GM21515 (cell line): Measurements from ENCODE around the gene ZP2.
"Not testable (repeated sequence)": the region's sequence is repeated elsewhere in the genome, so short reads cannot be mapped to it uniquely, and the experiment has no call there.

ENCODE experiments used
- ATAC-seq: cut with Tn5 transposase; IDR thresholded peaks from one replicate; pipeline ENCODE4 v1.9.1; 2021; ENCODE audit not compliant: unreplicated experiment

Gene ZP2

DNA sequence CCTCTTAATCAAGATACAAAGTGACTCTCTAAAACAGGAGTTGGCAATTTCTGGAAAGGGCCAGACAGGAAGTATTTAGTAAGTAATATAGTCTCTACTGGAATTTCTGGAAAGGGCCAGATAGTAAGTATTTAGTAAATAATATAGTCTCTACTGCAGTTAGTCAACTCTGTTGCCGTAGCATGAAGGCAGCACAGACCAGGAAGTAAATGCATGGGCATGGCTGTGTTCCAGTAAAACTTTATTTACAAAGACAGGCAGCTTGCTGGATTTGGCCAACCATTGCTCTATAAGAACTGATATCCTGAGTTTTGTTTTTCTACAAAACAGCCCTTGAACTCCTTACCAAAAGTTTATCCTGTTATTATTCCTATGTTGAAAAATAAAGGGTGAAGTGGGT, 36.0 kb downstream of the ZP2 start:
- ATAC-seq: no peak

DNA sequence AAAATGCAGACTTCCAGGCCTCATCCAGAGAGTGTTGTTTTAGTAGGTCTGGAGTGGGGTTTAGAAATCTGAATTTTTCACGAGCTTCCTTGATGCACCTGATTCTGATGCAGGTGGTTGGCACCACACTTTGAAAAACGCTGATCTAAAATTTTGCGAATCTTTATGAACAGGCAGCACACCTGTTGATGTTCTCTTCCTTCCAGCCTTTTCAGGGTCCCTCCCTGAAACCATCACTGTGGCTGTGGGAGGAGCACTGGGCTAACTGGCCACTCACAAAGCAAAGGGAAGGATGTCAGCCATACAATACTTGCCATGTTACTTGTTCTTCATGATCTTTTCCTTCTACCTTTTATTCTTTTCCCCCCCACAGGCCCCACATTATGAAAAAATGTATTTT, 38.7 kb downstream of the ZP2 start:
- no peak for ATAC-seq

DNA sequence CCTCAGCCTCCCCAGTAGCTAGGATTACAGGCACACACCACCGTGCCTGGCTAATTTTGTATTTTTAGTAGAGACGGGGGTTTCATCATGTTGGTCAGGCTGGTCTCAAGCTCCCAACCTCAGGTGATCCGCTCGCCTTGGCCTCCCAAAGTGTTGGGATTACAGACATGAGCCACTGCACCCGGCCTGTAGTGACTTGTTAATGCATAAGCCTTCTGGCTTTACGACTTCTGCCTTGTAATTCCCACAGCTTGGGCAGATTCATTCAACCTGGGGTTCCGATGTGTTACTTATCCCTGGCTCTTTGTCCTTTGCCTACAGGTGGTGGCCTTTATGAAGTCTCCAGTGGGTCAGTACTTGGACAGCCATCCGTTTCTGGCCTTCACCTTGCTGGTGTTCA, 41.3 kb downstream of the ZP2 start:
- not testable (repeated sequence) for ATAC-seq

DNA sequence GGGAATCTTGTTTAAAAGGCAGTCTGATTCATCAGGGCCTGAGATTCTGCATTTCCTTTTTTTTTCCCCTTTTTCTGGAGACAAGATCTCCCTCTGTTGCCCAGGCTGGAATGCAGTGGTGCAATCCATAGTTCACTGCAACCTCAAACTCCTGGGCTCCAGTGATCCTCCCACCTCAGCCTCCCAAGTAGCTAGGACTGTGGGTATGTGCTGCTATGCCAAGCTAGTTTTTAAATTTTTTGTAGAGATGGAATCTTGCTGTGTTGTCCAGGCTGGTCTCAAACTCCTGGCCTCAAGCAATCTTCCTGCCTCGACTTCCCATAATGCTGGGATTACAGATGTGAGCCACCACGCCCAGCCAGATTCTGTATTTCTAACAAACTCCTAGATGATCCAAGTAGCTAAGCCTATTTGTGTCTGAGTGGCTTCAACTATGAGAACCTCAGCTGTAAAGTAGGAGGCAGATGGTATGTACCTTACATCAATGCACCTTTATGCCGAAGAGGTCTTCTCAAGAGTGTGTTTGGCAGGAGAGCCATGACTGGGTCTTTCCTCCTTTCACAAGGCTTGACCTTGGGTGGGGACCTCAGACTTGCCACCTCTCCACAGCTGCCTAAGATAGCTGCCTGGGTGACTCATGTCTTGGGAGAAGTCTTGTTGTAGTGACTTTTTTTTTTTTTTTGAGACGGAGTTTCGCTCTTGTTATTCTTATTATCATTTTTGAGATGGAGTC, 42.0 kb downstream of the ZP2 start:
- no peak for ATAC-seq

DNA sequence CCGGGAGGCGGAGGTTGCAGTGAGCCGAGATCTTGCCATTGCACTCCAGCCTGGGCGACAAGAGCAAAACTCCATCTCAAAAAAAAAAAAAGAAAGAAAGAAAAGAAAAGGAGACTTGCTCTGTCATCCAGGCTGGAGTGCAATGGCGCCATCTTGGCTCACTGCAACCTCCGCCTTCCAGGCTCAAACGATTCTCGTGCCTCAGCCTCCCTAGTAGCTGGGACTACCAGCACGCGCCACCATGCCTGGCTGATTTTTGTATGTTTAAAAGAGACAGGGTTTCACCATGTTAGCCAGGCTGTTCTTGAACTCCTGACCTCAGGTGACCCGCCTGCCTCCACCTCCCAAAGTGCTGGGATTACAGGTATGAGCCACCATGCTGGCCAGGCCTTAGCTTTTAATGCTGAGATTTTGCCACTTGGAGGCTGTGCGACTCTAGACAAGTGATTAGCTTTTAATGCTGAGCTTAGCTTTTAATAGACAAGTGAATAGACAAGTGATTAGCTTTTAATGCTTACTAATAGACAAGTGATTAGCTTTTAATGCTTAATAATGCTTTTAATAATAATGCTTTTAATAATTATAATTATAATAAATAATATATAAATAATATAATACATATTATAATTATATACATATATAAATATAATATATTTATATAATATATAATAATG, 43.3 kb downstream of the ZP2 start:
- ATAC-seq: no peak

DNA sequence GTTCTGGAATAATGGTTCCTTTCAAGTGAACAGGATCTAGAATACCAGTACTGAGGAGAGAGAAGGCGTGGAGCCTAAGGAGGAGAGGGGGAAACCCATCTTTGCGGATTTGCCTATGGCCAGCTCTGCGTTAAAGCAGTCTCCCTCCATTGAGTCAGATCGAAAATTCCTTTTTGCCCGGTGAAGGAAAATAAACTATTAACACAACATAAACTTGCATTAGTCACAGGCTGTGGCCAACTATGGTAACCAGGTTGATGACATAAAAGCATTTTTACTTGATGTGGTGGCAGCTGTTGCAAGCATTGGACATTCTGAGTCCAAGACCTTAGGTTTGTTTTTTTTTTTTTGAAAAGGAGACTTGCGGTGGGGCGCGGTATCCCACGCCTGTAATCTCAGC, 44.0 kb downstream of the ZP2 start:
- no peak for ATAC-seq

DNA sequence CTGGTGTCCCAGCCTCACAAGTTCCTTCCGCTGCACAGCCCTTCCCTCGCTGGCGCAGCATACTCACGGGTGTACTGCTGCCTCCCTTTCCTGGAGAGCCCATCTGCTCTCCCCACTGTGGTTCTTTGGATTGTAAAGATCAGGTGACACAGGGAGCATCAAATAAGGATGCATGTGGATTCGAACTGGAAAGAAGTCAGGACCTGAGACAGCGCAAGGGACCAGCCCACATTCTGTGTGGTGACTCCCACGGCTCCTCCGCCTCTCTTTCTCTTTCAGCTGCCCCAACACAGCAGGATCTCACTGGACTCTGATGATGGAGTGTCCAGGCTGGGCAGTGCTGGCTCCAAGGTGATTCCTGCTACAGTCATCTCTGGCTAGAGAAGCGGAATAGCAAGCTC, 44.8 kb downstream of the ZP2 start:
- no peak for ATAC-seq

DNA sequence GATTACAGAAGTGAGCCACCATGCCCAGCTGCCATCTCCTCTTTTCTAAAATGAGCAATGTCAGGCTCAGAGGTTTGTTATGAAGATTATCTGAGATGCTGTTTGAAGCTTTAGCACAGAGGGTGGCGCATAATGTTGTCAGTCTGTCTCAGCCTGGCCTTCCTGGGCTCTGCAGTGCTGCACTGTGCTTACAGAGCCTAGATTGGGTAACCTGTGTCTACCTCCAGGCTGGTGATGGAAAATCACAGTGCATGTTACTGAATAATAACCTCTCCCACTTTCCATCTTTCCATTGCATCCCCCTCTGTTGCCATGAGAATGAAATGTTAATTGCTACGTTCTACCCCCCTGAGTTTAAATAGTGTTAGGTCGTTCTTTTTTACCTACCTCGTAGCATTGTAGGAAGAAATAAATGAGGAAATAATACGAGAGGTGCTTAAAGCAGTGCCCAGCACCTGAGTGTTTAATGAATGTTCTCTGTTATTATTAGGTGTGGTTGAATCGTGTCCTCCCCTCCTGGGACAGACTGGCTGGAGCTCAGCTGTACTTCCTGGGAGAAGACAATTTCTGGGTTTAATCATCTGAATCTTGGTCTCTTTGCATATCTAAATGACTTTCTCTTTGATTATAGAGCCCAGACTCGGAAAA, 46.7 kb downstream of the ZP2 start:
- ATAC-seq: no peak

DNA sequence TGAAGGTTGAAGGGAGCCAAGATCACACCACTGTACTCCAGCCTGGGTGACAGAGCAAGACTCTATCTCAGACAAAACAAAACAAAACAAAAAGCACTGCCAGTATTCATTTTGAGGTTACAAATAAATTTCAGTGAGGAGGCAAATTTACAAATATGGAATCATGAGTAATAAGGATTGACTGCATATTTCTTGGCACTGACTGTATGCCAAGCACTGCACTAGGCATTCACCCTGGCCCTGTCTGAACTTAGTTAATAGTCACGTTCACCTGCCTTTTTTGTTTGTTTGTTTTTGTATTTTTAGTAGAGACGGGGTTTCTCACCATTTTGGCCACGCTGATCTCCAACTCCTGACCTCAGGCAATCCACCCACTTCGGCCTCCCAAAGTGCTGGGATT, 47.8 kb downstream of the ZP2 start:
- no peak for ATAC-seq

DNA sequence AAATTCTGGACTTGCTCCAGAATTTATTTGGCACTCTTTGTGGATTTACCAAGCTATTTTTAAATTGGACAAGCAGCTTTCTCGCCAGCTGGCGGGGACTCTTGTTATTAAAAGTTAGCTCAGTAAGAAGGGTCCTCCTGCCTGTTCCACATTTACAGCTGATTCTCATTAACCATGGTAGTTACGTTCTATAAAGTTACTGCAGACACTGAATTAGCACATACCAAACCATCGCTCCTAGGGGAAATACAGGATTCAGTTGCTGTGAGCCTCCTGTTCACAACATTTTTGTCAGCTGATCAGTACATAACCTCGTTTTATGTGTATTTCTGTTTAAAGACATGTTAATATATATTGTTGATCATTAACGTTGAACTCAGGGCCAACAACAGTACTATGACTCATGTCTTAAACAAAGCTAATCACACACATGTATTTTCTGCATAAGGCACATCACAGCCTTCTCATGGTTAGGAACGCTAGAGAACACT, 48.7 kb downstream of the ZP2 start:
- ATAC-seq: no peak

DNA sequence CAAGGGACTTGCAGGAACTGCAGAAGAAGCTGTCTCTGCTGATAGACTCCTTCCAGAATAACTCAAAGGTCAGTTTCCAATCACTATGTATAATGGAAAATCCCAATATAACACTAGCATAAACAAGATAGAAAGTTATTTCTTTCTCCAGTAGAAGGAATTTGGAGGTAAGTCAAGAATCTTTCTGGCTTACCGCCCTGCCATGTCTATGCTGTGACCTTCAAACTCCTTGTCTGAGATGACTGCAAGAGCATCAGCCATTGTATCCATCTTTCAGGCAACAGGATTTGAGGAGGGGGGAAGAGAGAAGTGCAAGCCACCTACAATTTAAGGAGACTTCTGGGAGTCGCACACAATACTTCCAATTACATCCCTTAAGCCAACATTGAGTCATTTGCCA, 50.2 kb downstream of the ZP2 start:
- ATAC-seq: no peak

DNA sequence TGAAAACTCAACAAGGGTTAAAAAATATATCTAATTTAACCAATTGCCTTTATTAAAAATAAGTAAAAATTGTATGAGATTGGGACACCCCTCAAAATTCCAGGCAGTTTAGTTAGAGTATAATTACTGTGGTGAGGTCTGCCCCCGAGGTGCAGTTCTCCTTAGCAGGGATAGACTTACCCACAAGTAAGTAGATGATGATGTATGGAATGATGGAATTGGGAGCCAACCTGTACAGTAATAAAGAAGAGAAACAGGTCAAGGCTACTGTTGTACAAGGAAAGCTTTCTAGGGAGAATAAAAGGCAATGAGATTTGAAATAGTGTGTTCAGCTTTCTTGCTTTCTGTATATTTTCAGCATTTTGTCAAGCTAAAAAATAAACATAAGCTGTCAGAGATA, 51.1 kb downstream of the ZP2 start:
- ATAC-seq: no peak

DNA sequence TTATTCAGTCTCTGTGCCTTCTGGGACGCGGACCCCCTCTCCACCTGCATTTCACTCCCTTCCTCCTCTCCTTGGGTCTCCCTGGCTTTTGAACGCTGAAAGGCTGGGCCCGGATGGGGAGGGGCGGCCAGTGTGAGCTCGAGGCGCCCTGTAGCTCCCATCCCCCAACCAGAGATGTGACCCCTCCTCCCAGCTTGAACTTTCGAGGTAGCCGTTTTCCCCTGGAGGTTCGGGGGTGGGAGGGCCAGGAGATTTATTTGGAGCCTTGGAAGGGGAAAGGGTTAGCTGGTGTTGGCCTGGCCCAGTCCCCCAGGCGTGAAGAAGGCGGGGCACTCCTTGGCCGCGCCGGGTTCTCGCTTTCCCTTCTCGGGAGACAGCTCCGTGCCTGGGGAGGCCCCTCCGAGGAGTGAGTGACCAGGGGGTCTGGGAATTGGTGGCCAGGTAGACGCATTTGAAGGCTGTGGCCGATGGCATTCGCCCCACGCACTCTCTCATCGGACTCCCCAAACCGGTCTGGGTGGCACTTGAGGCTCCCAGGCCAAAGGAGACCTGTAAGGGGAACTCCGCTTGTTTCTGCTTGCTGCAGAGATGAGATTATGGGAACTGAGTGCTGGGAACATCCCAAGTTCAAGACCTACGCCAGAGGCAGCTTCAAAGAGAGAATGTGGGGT, 52.0 kb downstream of the ZP2 start:
- ATAC-seq: no peak

DNA sequence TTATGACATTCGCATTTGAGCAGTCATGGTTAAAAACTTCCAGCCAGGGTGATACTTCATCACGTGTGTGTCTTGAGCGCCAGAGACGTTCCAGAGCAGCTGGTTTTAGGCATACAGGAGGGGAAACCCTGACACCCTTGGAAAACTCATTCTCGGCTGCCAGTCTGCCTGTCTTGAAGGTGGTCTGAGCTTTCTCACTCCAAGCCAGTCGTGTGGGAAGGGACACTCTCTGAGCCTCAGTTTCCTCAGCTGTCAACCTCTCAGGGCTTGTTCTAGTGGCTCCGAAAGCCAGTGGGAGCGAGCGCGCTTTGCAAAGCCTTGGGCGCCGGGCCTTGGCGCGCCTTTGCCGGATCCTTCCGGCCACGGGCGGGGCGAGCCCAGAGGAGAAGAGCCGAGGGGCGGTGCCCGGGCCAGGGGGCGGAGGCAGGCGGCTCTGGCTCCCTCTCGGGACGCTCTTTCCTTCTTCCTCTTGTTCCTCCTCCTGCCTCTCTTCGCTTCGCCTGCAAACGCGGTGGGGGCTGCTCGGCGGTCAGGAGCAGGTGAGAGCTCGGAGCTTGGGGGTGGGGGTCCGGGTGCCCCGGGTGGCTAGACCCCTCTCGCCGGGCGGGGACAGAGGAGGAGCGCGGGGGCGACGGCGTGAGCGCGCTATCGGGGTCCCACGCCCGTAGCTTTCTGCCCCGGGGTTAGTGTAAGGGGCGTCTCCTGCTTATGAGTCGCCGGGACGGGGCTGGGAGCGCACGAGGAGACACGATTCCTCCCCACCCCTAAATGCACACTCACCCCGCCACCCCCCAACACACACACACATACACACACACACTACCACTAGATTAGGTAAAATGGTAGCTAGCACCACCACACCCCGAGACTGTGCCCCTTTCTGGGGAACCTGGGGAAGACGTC, 52.9 kb downstream of the ZP2 start, which contains the start of gene LDAF1:
Gene LDAF1 (plus strand): TSS at position 467 of the 903 bp plus-strand sequence. CDS start 2,509 bp downstream, outside the sequence.
- ATAC-seq: peak; percentile 84

DNA sequence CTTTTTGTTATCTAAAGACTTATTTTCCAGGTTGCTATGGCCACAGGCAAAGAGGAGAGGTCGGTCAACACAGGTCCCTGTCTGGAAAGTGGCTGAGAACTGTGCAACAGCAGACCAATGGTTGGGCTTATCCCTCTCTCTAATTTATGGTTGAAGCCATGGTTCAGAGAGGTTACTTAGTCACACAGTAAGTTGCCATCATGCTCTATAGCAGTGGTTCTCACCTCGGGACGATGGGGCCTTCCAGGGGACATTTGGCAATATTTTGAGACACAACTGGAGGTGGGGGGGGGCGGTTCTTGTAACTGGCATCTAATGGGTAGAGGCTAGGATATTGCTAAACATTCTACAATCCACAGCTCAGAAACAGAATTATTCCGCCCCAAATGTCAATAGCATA, 53.7 kb downstream of the ZP2 start:
- no peak for ATAC-seq

DNA sequence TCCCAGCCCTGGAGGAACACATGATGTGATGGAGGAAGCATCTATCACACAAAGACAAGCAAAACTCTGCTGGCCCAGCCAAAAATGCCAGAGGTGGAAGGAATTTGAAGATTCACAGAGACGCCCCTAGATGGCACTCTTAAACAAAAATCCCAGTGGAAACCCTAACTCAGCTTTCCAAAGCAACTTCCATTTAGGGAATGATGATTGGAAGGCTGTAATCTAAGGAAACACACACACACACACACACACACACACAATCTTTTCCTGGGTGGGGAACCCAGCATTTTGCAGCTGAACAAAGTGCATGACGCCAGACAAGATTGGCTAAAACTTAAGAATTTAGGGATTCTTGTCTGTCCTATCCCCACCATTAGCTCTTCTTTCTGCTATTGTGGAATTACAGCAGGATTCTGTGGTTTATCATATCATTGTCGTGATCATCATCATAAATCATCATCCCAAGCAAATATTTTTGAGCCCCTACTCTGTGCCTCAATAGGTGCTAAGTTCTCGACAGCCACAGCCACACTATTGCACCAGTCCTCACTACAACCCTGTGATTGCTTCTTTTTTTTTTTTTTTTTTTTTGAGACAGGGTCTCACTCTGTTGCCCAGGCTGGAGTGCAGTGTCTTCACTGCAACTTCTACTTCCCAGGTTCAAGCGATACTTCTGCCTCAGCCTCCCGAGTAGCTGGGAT, 54.5 kb downstream of the ZP2 start:
- ATAC-seq: no peak

DNA sequence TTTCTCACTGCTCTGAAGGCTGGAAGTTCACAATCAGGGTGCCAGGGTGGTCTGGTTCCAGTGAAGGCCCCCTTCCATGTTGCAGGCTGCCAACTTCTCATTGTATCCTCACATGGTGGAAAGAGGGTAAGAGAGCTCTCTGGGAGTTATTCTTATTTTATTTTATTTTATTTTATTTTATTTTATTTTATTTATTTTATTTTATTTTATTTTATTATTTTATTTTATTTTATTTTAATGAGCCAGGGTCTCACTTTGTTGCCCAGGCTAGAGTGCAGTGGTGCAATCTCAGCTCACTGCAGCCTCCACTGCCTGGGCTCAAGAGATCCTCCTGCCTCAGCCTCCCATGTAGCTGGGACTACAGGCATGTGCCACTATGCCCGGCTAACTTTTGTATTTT, 55.4 kb downstream of the ZP2 start:
- ATAC-seq: not testable (repeated sequence)

DNA sequence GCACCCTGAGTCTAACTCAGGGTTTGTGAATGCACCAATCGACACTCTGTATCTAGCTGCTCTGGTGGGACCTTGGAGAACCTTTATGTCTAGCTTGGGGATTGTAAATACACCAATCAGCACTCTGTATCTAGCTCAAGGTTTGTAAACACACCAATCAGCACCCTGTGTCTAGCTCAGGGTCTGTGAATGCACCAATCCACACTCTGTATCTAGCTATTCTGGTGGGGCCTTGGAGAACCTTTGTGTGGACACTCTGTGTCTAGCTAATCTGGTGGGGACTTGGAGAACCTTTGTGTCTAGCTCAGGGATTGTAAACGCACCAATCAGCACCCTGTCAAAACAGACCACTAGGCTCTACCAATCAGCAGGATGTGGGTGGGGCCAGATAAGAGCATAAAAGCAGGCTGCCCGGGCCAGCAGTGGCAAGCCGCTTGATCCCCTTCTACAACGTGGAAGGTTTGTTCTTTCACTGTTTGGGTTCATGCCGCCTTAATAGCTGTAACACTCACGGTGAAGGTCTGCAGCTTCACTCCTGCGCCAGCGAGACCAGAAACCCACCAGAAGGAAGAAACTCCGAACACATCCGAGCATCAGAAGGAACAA, 58.1 kb downstream of the ZP2 start:
- ATAC-seq: not testable (repeated sequence)
